HG02885 (cell line): ENCODE data around the gene MAGOHB.
"Not testable (repeated sequence)": the region's sequence is repeated elsewhere in the genome, so short reads cannot be mapped to it uniquely, and the experiment has no call there.

Experiments
- ATAC-seq: cut with Tn5 transposase; IDR thresholded peaks from one replicate; pipeline ENCODE4 v1.9.1; 2021; ENCODE audit warnings: mild to moderate bottlenecking; ENCODE audit not compliant: unreplicated experiment, poor library complexity

The MAGOHB gene

GRCh38 chr12:10614056-10614370, 604 bp upstream of the MAGOHB start:
- ATAC-seq = peak; percentile 12

- ATAC-seq = peak; percentile 22
Observed at GRCh38 chr12:10612984-10613348, 443 bp downstream of the MAGOHB start.

- ATAC-seq = no peak
Observed at GRCh38 chr12:10612110-10612509, 1.3 kb downstream of the MAGOHB start.

- ATAC-seq = not testable (repeated sequence)
Observed at GRCh38 chr12:10611258-10611657, 2.2 kb downstream of the MAGOHB start.

- ATAC-seq = no peak
Observed at GRCh38 chr12:10610188-10610587, 3.2 kb downstream of the MAGOHB start.

GRCh38 chr12:10607885-10608458, 5.4 kb downstream of the MAGOHB start:
- ATAC-seq = no peak

- no peak for ATAC-seq
Observed at GRCh38 chr12:10601860-10602259, 11.5 kb downstream of the MAGOHB start.

- no peak for ATAC-seq
Observed at GRCh38 chr12:10600988-10601387, 12.4 kb downstream of the MAGOHB start.

GRCh38 chr12:10595881-10596280, 17.5 kb downstream of the MAGOHB start:
- ATAC-seq = no peak

- ATAC-seq = no peak
Observed at GRCh38 chr12:10590966-10591365, 22.4 kb downstream of the MAGOHB start.

- ATAC-seq = no peak
Observed at GRCh38 chr12:10584415-10584814, 29.0 kb downstream of the MAGOHB start.

GRCh38 chr12:10582704-10583103, 30.7 kb downstream of the MAGOHB start:
- no peak for ATAC-seq

GRCh38 chr12:10582133-10582532, 31.3 kb downstream of the MAGOHB start:
- not testable (repeated sequence) for ATAC-seq

- ATAC-seq = no peak
Observed at GRCh38 chr12:10574307-10574706, 39.1 kb downstream of the MAGOHB start.

GRCh38 chr12:10572021-10572490, 41.4 kb downstream of the MAGOHB start:
- ATAC-seq = not testable (repeated sequence)

GRCh38 chr12:10571141-10571540, 42.3 kb downstream of the MAGOHB start:
- ATAC-seq = no peak

GRCh38 chr12:10567813-10568212, 45.6 kb downstream of the MAGOHB start:
- ATAC-seq = no peak

- ATAC-seq = no peak
Observed at GRCh38 chr12:10563966-10564365, 49.4 kb downstream of the MAGOHB start.

- no peak for ATAC-seq
Observed at GRCh38 chr12:10563002-10563401, 50.4 kb downstream of the MAGOHB start.

- no peak for ATAC-seq
Observed at GRCh38 chr12:10562306-10562933, 51.0 kb downstream of the MAGOHB start.

GRCh38 chr12:10559244-10559643, 54.2 kb downstream of the MAGOHB start:
- ATAC-seq = no peak

GRCh38 chr12:10558789-10559188, 54.6 kb downstream of the MAGOHB start:
- ATAC-seq = no peak
